Measurements from ENCODE around the gene EMC8.

Gene EMC8

DNA sequence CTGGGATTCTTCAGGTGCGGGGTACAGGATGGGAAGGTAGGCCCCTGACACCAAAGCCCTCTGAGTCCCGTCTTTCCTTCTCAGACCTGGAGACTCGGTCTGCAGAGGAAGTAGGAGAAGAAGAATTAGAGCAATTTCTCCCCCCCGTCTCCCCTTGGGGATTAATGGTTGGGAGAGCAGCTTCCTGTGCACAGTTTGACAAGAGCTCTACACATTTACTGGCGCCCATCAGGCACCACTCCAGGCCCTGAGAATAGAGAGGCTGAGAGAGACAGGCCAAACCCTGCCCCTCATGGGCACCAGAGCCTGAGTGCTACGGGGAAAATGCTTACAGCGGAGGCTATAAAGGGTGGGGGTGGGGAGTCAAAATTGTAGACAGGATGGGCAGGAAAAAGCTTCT, 44.9 kb downstream of the EMC8 start:
- no peak for DNase-seq (ENCODE audit: low spot score)

DNA sequence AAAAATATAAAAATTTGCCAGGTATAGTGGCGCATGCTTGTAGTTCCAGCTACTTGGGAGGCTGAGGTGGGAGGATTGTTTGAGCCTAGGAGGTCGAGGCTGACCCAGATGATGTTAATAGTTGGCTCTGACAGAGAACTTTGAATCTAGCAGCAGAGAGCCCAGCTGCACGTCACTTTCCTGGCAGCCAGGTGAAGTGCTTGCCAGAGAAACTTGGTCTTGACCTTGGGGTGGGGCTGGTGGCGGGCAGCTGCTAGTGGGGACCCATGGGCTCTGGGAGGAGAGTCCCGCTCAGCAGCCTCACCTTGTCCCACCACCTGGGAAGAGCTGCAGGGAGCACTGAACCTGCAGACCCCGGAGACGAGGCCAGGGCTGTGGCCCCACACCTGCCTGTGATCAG, 45.4 kb downstream of the EMC8 start:
- no peak for DNase-seq (ENCODE audit: low spot score)

DNA sequence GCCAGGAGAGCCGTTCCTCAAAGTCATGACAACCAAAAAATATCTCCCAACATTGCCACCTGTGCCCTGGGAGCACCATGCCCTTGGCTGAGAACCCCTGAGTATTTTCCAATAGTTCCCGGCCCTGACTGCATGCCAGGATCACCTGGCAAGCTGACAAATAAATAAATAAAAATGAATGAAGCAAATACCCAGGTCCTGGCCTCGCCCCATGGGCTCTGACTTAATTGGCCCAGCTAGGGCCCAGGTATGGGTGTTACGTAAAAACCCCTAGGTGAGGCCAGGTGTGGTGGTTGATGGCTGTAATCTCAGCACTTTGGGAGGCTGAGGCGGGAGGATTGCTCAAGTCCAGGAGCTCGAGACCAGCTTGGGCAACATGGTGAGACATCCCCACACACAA, 45.8 kb downstream of the EMC8 start:
- DNase-seq (ENCODE audit: low spot score), result no peak

DNA sequence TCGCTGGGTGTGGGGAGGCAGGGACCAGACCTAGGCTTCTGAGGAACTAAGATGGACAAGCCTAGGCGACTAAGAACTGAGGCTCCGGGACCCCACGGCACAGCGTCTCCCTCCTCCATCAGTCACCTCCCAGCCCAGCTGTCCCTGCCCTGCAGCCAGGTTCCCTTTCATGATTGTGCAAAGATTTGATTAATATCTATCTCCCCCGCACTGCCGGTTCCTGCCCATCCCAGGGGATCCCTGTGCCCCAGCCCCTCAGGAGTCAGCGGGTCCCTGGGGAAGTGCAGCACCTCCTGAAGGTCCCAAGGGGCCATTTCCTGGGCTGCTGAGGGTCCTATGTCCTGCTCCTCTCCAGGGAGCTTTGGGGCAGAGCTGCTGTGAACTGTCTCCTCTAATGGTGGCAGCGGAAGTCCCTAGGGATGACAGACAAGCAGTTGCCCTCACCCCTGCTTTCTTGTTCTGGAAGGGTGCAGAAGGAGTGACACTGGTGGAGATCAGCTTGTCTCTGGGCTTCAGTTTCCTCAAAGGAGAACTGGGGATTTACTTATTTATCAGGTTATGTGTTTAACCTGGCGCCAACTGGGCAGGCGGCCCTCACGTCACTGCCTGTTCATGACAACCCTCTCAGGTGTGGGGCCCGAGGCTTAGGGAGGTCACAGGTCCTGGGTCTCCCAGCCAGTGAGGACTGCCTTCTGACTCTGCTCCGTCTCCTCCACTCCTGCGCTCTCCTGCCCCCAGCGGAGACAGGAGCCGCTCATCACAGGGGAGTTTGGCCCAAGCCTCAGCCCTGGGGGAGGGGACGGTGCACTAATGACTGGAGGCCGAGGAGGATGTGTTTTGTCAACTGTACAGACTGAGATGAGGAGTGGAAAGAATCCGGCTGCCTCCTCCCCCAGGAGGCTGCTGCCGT, 46.6 kb downstream of the EMC8 start:
- DNase-seq (ENCODE audit: low spot score), result no peak

DNA sequence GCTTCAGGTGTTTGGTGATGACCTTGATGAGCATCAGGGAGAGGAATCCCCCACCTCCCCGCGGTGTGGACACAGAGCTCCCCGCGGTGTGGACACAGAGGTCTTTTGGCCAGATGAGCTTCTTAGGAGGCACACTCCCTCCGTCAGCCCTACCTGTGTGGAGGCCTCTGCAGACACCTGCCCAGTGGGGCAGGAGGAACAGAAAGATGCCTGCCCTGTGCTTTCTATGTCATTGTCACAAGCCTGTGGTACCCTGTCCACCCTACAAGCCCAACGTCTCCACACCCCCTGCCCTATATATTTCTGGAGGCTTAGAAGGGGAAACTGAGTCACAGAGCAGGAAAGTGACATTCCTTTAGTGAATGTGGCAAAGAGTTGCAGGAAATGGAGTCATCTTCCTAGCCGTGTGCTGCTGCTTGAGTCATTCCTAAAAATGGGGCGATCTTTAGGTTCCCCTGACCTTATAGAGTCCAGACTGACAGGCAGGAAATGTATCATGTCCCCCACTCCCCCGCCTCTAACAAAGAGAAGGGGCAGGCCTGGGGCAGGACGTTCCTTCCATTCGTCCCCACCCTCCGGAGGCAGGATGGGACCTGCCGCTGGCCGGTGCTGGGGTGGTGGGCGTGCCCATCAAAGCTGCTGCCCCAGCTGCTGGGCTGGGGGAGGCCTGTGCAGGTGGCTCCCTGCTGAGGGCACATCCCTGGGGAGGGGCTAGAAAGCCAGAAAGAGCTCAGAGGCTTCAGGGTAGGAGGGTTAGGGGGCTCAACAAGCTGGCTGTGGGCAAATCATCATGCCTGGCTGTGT, 47.4 kb downstream of the EMC8 start:
- no peak for DNase-seq (ENCODE audit: low spot score)

DNA sequence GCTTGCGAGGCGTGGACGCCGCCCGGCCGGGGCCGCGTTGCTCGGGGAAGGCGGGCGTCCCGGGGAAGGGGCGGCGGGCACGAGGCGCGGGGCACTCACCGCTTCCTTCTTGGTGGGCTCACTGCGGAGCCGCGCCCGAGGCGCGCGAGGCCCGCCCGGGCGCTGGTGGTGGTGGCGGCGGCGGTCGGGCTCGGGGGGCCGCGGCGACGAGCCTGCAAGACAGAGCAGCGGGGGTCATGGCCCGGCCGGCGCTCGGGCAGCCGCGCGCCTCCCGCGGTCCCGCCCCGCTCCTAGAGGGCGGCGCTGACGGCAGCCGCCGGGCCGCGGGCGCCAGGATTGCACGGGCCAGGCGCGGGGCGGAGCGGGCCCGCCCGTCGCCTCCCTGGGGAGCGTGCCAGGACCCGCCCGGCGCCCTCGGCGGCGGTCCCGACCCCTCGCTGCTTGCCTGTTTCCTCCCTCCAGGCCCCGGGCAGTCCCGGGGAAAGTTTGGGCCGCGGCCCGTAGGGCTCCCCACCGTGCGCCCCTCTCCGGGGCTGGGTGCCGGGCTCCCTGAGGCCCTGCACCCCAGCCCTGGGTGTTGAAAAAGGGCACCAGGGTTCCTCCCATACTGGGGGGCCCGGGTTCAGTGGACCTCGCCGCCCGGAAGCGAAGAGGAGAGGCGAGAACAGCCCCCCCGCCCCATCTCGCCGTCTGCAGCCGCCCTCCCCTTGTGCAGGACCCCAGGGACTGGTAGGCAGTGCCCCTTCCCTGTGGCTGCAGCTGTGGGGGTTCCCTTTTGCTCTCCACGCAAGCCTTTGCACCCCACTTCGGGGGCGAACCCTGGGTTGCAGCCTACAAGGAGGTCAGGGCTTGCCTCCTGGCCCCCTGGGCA, 48.3 kb downstream of the EMC8 start, which contains the start of gene C16orf74:
TSS of gene C16orf74 (minus strand) at position 270 of the 871 bp plus-strand sequence. CDS start 15,879 bp downstream, outside the sequence.
- peak; percentile 85 for DNase-seq (ENCODE audit: low spot score)

DNA sequence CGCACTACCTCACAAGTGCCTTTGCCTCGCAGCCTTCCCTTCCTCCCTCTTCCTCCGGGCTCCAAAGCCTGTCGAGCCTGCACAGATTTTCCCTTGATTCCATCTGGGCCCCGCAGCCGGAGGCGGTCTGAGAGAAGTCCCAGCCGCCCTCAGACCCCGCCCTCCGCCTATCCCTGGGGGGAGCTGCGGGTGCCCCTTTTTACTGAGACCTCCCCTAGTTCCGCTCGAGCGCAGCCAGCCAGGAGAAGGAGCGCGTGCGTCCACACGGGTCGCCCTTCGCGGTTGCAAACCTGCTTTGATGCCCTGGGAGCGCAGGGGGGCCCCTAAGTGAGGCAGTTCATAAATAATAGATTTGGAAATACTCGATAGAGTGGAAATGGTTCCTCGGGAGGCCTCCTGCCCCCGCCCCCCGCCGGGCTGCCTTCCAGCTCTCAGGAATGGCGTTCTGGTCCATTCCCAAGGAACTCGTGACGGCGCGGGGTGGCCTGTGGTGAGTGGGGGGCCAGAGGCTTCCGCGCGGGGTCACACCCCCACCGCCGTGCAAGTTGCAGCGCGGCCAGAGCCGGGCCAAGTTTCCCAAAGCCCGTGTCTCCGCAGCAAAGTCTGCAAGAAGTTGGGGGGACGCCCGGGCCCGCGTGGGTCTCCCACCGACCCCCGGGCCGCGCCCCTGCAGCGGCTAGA, 49.1 kb downstream of the EMC8 start:
- DNase-seq (ENCODE audit: low spot score), result peak; percentile 43

DNA sequence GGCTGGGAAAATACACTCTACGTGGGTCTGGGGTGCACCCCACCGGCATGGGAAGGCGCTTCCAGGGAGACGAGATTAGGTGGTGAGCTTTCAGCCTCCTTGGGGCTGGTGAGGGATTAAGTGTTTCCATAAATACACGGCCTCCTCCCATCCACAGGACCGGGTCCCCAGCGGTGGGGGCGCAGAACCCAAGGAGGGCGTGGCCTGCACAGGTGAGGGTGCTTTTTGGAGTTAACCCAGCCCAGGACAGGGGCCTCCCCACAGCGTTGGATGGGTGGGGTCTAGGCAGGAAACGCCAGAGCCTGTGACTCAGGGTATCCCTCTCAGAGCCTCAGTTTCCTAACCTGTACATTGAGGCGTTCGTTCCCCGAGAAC, 49.6 kb downstream of the EMC8 start:
- no peak for DNase-seq (ENCODE audit: low spot score)

DNA sequence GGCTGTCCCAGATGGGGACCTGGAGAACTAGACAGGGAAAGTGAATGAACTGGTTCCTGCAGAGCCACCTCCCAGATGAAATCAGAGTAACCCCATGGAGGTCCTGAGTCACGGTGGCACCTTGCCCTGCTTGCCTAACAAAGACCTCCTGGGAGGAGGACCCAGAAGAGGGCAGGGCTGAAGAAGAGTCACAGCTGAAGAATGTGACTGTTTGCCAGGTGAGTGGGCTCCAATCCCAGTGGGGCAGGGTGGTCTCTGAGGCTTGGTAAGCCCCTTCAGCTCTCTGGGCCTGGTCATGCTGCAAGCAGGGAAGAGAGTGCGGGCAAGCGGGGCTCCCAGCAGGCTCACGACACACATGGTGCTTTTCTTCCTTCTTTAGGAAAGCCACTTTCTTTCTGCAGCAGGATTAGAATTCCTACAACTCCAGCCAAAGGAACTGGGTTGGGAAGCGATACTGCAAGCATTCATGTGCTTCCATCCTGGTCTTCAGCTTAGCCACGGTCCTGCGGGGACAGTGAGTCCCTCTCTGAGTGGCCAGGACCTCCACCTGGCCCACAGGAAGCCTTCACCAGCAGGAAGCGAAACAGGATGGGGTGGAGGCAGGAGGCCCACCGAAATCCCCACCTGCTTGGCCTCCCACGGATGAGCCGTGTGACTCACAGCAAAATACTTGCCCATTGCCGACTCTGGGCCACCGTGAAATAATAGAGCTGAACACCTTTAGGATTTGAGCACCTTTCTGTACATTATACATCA, 52.7 kb downstream of the EMC8 start:
- DNase-seq (ENCODE audit: low spot score), result peak; percentile 60

DNA sequence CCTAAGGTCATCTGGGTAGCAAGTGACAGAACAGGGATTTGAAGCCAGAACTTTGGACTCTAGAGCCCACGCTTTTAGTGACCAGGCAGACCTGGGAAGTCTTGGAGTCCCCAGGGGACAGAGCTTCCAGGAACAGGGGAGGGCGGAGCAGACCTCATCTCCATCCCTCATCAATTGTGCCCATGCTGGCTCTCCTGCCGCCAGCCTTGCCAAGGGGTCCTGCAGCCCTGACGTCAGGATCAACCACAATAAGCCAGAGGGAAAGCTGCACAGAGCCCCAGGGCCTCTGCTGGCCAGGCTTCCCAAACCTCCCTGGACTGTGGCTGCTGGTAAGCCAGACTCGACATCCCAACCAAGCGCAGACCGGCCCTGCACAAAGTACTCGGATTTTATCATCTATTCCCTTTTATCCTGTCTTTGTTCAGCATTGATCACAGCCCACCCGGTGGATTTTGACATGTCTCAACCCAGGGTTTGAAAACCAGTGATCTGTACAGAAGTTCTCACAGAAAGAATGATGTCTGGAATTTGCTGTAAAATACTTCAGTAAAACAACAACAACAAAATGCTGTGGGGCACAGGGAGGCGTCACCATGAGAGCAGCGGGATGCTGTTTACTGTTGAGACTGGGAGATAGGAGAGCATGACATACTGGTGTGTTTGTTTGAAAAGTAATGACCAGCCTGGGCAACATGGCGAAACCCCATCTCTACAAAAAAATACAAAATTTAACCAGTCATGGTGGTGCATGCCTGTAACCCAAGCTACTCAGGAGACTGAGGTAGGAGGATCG, 60.2 kb downstream of the EMC8 start:
- DNase-seq (ENCODE audit: low spot score), result no peak

DNA sequence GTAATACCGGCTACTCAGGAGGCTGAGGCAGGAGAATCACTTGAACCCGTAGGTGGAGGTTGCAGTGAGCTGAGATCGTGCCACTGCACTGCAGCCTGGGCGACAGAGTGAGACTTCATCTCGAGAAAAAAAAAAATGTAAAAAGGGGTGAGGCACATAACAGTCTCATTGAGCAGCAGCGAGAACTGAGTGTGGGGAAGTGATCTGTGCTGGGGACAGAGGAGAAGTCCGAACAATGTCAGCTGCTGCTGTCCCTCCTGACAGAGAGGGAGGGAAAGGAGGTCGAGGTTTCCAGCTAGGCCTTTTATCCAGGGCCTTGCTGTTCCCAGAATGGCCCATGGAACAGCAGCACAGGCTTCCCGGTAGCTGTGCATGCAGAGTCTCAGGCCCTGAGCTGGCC, 62.4 kb downstream of the EMC8 start:
- DNase-seq (ENCODE audit: low spot score), result no peak

DNA sequence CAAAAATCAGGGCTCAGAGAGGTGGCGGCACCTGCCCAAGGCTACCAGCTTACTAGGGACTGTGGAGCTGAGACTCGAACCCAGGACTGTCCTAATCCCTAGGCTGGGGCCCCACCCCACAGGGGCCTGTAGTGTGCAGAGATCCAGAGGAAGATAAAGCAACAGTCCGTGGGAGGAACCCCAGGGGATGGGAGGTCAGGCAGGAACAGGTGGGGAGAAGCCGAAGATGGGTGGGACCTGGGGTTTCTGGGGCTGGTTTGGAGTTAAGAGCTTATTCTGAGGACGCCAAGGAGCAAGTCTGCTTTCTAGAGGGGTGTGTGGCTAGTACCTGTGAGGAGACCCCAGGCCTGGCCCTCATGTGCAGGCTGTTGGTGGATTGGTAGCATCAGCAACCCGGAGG, 63.4 kb downstream of the EMC8 start:
- DNase-seq (ENCODE audit: low spot score), result no peak

DNA sequence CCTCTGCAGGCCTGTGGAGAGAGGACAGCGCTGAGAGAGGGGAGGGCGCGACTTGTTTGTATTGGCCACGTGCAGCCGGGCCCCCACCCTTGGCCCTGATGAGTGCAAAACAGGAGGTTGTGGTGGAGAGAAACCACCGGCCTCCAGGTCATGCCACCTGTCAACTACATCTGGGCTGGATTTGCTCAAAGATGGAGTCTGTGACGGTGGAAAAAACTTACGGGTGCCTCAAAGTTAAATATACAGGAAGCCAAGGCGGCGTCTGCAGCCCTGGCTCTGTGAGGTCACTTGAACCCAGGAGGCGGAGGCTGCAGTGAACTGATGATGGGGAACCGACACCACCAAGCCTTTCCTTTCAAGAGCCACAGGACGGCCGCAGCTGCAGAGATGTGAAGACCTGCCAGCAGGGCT, 64.1 kb downstream of the EMC8 start:
- no peak for DNase-seq (ENCODE audit: low spot score)

DNA sequence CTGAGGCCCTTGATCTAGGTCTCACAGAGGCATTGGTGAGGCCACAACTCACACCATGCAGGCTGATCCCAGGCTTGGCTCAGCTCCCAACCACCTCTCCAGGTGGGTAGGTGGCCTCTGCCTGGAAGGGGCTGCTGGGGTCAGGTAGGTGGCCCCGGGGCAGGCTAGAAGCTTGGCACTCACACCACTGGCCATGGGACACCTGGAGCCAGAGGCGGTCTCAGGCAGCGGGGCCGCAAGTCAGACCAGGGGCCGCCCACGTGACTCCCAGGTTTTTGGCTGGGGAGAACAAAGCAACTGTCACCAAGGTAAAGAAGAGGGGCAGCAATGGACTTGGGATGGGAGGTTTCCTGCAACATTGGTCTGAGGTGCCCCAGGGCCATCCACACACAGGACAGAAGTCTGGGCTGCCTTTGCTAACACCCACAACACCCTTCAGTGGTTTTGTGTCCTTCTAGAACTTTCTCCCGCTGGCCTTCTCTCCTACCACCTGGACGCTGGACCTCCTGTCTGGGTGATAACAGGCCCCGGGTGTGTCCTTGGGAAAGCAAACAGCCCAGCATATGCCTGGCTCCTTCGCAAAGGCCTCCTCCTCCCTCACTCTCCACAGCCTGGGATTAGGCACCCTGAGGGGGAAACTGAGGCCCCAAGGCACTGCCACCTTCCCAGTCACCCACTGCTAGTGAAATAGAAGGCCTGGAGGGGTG, 64.9 kb downstream of the EMC8 start:
- no peak for DNase-seq (ENCODE audit: low spot score)

DNA sequence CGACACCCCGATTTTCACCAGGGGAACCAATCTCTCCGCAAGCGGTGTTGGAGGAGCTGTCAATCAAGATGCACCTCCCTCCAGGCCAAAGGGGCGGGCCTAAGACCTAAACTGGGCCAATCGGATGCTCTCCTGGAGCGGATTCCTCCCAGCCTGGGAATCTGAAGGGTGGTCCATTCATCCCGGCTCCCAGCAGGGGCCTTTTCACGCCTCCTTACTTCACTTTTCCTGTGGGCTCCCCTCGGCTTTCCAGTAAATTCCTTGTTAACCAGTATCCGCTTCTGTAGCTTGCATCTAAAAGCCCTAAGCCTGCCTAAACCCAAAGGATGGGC, 65.5 kb downstream of the EMC8 start:
- peak; percentile 26 for DNase-seq (ENCODE audit: low spot score)

DNA sequence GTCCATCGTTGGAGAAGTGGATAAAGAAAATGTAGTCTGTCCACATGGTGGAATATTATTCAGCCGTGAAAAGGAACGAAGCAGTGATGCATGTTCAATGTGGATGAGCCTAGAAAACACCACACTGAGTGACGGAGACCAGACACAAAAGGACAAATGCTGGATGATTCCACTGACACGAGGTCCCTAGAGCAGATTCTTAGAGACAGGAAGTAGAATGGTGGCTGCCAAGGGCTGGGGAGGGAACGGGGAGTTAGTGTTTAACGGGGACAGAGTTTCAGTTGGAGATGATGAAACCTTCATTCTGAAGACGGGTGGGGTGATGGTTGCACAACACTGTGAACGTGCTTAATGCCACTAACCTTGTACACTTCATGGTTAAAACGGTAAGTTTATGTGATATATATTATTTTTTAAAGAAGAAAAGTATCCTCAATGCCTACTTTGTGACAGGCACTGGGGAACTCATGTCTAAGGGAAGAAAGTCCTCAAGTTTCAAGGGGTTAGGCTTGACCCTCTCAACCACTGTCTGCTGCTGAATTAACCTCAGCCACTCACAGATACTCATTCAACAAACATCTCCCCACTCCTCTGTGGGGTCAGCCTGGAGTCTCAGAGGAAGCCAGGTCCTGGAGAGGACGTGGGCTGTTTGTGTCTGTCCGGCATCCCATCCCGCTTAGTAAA, 66.0 kb downstream of the EMC8 start:
- no peak for DNase-seq (ENCODE audit: low spot score)

DNA sequence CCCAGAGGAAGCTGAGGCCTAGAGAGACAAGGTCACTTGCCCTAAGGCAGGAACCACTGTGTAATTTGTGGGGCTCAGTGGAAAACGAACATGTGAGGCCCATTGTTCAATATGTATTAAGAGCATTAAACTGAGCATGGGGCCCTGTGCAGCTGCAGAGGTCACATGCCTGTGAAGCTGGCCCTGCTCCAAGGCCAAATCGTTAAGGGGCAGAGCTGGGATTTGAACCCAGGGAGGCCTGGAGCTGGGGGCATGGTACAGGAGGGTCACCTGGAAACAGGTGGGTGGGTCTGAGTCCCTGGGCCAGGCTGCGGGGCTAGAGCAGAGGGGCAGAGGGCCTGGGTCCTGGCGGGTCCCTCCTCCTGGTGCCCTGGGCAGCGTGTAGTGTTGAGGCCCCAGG, 68.2 kb downstream of the EMC8 start:
- DNase-seq (ENCODE audit: low spot score), result no peak

DNA sequence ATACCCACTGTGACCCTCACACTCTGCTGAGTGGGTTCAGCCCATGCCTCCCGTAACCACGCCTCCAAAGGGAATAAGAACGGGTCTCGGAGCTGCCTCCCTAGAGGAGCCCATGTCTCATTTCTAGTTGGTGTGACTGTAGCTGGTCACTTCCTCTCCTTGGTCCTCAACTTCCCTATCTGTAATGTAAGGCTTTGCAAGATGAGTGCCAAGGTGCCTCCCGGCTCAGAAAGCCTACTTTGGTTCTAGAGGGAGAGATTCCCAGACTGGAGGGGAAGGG, 69.2 kb downstream of the EMC8 start:
- DNase-seq (ENCODE audit: low spot score), result no peak
